H1 (cell line): ENCODE results near the gene TMEM269. TPM values are rescaled to one million over a fixed set of nuclear protein-coding genes. Genes with fewer than 3 reads are reported as not detected.

Experiments used
- CTCF ChIA-PET: fragments of 300-600 bp; sonication (Branson Sonifier 250); formaldehyde crosslinking; loops from one replicate; lab custom pipeline; 2021; ENCODE audit not compliant: partially characterized antibody; lab: Charles Lee
- POLR2A ChIA-PET: fragments of 300-600 bp; sonication (Branson Sonifier 250); formaldehyde crosslinking; loops from one replicate; lab custom pipeline; 2021; ENCODE audit warnings: inconsistent platforms; ENCODE audit not compliant: partially characterized antibody; lab: Charles Lee
- DNase-seq, 2 experiments: peaks; one replicate each; pipeline versions ENCODE4 v3.0.0 to v3.0.0-alpha.2; 2010 to 2022; ENCODE audit warnings: low spot score in 2 of 2, low read depth in 1 of 2, mixed read lengths in 1 of 2
- FAIRE-seq: peaks from 2 replicates; lab custom pipeline; 2011; peaks lifted over from hg19 to GRCh38; lab: Jason Lieb, UNC
- H2AFZ ChIP-seq: 2 replicates; pipeline ENCODE4 v1.8.1; 2012; ENCODE audit warnings: low read length, inconsistent platforms
- H2AK5ac ChIP-seq: 2 replicates; pipeline ENCODE4 v1.6.1; 2013; ENCODE audit warnings: low read depth, low read length
- H2BK120ac ChIP-seq: replicated peaks from 2 replicates; pipeline ENCODE3; 2013; ENCODE audit warnings: low read depth, low read length, inconsistent platforms
- H2BK12ac ChIP-seq: 2 replicates; pipeline ENCODE4 v1.6.1; 2013; ENCODE audit warnings: low read depth, low read length
- H2BK15ac ChIP-seq: 2 replicates; pipeline ENCODE4 v1.6.1; 2013; ENCODE audit warnings: low read length
- H2BK20ac ChIP-seq: 2 replicates; pipeline ENCODE4 v1.6.1; 2013; ENCODE audit warnings: low read length
- H2BK5ac ChIP-seq: 2 replicates; pipeline ENCODE4 v1.6.1; 2013; ENCODE audit warnings: low read depth, low read length
- H3K14ac ChIP-seq: 2 replicates; pipeline ENCODE4 v1.6.1; 2013; ENCODE audit warnings: inconsistent platforms; ENCODE audit not compliant: insufficient read length
- H3K18ac ChIP-seq: 2 replicates; pipeline ENCODE4 v1.6.1; 2013; ENCODE audit warnings: low read length; ENCODE audit errors: extremely low read depth
- H3K23ac ChIP-seq: 2 replicates; pipeline ENCODE4 v1.6.1; 2013; ENCODE audit warnings: inconsistent platforms; ENCODE audit not compliant: insufficient read length
- H3K23me2 ChIP-seq: 2 replicates; pipeline ENCODE4 v1.6.1; 2013; ENCODE audit warnings: low read depth, low read length
- H3K27ac ChIP-seq: 2 replicates; pipeline ENCODE4 v1.6.1; 2011; ENCODE audit warnings: low read depth, low read length, inconsistent platforms
- H3K27me3 ChIP-seq, 4 experiments: replicated peaks in 1 of 4; 1 replicate in 1 of 4; 2 replicates in 3 of 4; pipeline versions ENCODE4 v1.6.1 to v1.8.1; 2011 to 2013; ENCODE audit warnings: low read length in 3 of 4, mild to moderate bottlenecking in 3 of 4, inconsistent platforms in 2 of 4, mixed read lengths in 2 of 4, moderate library complexity in 1 of 4; ENCODE audit not compliant: control insufficient read depth in 3 of 4, insufficient read depth in 3 of 4; ENCODE audit errors: extremely low read depth in 1 of 4
- H3K36me3 ChIP-seq, 4 experiments: 2 replicates each; pipeline versions ENCODE4 v1.6.1 to v1.8.1; 2011 to 2013; ENCODE audit warnings: mild to moderate bottlenecking in 4 of 4, low read length in 3 of 4, moderate library complexity in 2 of 4, control low read depth in 1 of 4, inconsistent platforms in 1 of 4; ENCODE audit not compliant: insufficient read depth in 4 of 4, control insufficient read depth in 2 of 4
- H3K4ac ChIP-seq: replicated peaks from 2 replicates; pipeline ENCODE3; 2013; ENCODE audit warnings: low read length, low read depth, mixed read lengths, inconsistent platforms; ENCODE audit not compliant: insufficient read length
- H3K4me1 ChIP-seq, 4 experiments: replicated peaks in 1 of 4; 1 replicate in 1 of 4; 2 replicates in 3 of 4; pipeline versions ENCODE4 v1.6.1 to v1.8.1; 2011 to 2013; ENCODE audit warnings: low read length in 3 of 4, inconsistent platforms in 2 of 4, mixed read lengths in 1 of 4; ENCODE audit not compliant: insufficient read depth in 4 of 4, control insufficient read depth in 3 of 4
- H3K4me2 ChIP-seq, 2 experiments: 2 replicates each; pipeline versions ENCODE4 v1.6.1 to v1.8.1; 2011 to 2013; ENCODE audit warnings: low read depth in 2 of 2, low read length in 2 of 2, control low read depth in 1 of 2, inconsistent platforms in 1 of 2, mild to moderate bottlenecking in 1 of 2; ENCODE audit not compliant: insufficient read depth in 1 of 2
- H3K4me3 ChIP-seq, 4 experiments: fragments of 200-600, 300-600 bp in 1 of 4; sonication (generic), shearing (Covaris generic), sonication (Bioruptor Twin) in 1 of 4; 2 replicates each; pipeline versions ENCODE4 v1.5.1 to v1.8.1; 2011 to 2016; ENCODE audit warnings: low read length in 4 of 4, low read depth in 3 of 4, control low read depth in 2 of 4, inconsistent platforms in 2 of 4, mild to moderate bottlenecking in 2 of 4, mixed read lengths in 1 of 4, moderate library complexity in 1 of 4; ENCODE audit not compliant: insufficient read depth in 2 of 4; ENCODE audit errors: extremely low read depth in 1 of 4
- H3K56ac ChIP-seq: replicated peaks from 2 replicates; pipeline ENCODE3; 2013; ENCODE audit warnings: low read depth, mild to moderate bottlenecking, mixed read lengths, low read length, inconsistent platforms; ENCODE audit not compliant: insufficient read length
- H3K79me1 ChIP-seq: 2 replicates; pipeline ENCODE4 v1.6.1; 2013; ENCODE audit warnings: low read depth, low read length, control low read depth
- H3K79me2 ChIP-seq, 2 experiments: 2 replicates each; pipeline versions ENCODE4 v1.6.1 to v1.8.1; 2012 to 2013; ENCODE audit warnings: low read length in 2 of 2, mild to moderate bottlenecking in 2 of 2, inconsistent platforms in 1 of 2; ENCODE audit not compliant: insufficient read depth in 2 of 2, control insufficient read depth in 1 of 2
- H3K9ac ChIP-seq, 4 experiments: replicated peaks in 1 of 4; 1 replicate in 1 of 4; 2 replicates in 3 of 4; pipeline versions ENCODE4 v1.6.1 to v1.8.1; 2011 to 2013; ENCODE audit warnings: low read depth in 3 of 4, low read length in 3 of 4, control low read depth in 2 of 4, mild to moderate bottlenecking in 2 of 4, moderate library complexity in 2 of 4, inconsistent platforms in 1 of 4; ENCODE audit errors: extremely low read depth in 1 of 4
- H3K9me3 ChIP-seq, 2 experiments: 2 replicates each; pipeline versions ENCODE4 v1.6.1 to v1.8.1; 2012 to 2013; ENCODE audit warnings: mild to moderate bottlenecking in 2 of 2, moderate library complexity in 2 of 2, control low read depth in 1 of 2, inconsistent platforms in 1 of 2, low read depth in 1 of 2, low read length in 1 of 2, mixed read lengths in 1 of 2; ENCODE audit not compliant: insufficient read depth in 2 of 2
- H4K20me1 ChIP-seq, 2 experiments: replicated peaks in 1 of 2; 2 replicates each; pipeline versions ENCODE3 to v1.8.1; 2011 to 2013; ENCODE audit warnings: inconsistent platforms in 2 of 2, low read length in 2 of 2, mild to moderate bottlenecking in 1 of 2; ENCODE audit not compliant: insufficient read depth in 2 of 2, control insufficient read depth in 1 of 2
- H4K5ac ChIP-seq: 2 replicates; pipeline ENCODE4 v1.6.1; 2013; ENCODE audit warnings: low read length, low read depth, mixed read lengths, inconsistent platforms; ENCODE audit not compliant: insufficient read length
- H4K8ac ChIP-seq: 2 replicates; pipeline ENCODE4 v1.8.0; 2013; ENCODE audit warnings: mild to moderate bottlenecking, moderate library complexity, low read length, inconsistent platforms; ENCODE audit not compliant: insufficient read depth; ENCODE audit errors: extremely low read depth
- H4K91ac ChIP-seq: replicated peaks from 2 replicates; pipeline ENCODE3; 2013; ENCODE audit warnings: low read length, mixed read lengths, inconsistent platforms; ENCODE audit not compliant: insufficient read length
- BCL11A ChIP-seq, 2 experiments: IDR thresholded peaks; one replicate each; pipeline ENCODE4 v1.6.1; 2011; ENCODE audit warnings: low read depth in 2 of 2, low read length in 2 of 2, mild to moderate bottlenecking in 2 of 2
- EZH2 ChIP-seq: fragments of 200-600 bp; sonication (generic); IDR thresholded peaks from 2 replicates; pipeline ENCODE4 v1.7.1; 2012; ENCODE audit warnings: low read depth, mild to moderate bottlenecking, moderate library complexity, low read length, inconsistent platforms; ENCODE audit not compliant: severe bottlenecking
- RBBP5 ChIP-seq: IDR thresholded peaks from 2 replicates; pipeline ENCODE4 v1.7.1; 2012; ENCODE audit warnings: low read depth, mild to moderate bottlenecking, inconsistent platforms, low read length, moderate library complexity, borderline replicate concordance
- RXRA ChIP-seq: IDR thresholded peaks from 2 replicates; pipeline ENCODE4 v1.6.1; 2011; ENCODE audit warnings: low read depth, mild to moderate bottlenecking, low read length, moderate library complexity; ENCODE audit not compliant: insufficient read depth
- SIX5 ChIP-seq: IDR thresholded peaks from 2 replicates; pipeline ENCODE4 v1.6.1; 2011; ENCODE audit warnings: mild to moderate bottlenecking, low read depth, low read length
- SP1 ChIP-seq: IDR thresholded peaks from 2 replicates; pipeline ENCODE4 v1.6.1; 2011; ENCODE audit warnings: low read depth, low read length
- SP4 ChIP-seq: IDR thresholded peaks from 2 replicates; pipeline ENCODE4 v1.6.1; 2012; ENCODE audit warnings: low read length, inconsistent platforms
- USF2 ChIP-seq: IDR thresholded peaks from 2 replicates; pipeline ENCODE4 v1.6.1; 2011; ENCODE audit warnings: low read length, improper control_type of control experiment
- WGBS, 2 experiments: shearing (Covaris generic) in 1 of 2; methylation state at CpG; one replicate each; pipeline versions ENCODE4 v1.1.6 to v1.1.7; 2013 to 2015; ENCODE audit warnings: low lambda C conversion rate in 2 of 2, mixed read lengths in 2 of 2, inconsistent platforms in 1 of 2, low coverage in 1 of 2, missing lambda C conversion rate in 1 of 2; ENCODE audit not compliant: insufficient replicate concordance in 2 of 2, insufficient coverage in 1 of 2, insufficient read length in 1 of 2; ENCODE audit errors: extremely low coverage in 1 of 2, missing lambda C conversion rate in 1 of 2; 5-methylcytosine and 5-hydroxymethylcytosine counted together
- polyA plus RNA-seq, 7 experiments: library from polyadenylated mRNA; depleted of rRNA in 3 of 7; stranded (reverse) in 5 of 7; unstranded in 2 of 7; fragments of >200 nt in 5 of 7; fragments of 200-250 nt in 2 of 7; gene quantifications; 1 replicate in 5 of 7; 2 replicates in 1 of 7; 4 replicates in 1 of 7; pipeline versions ENCODE4 v1.2.1 to v1.2.3, GENCODE V29; 2011 to 2013; ENCODE audit warnings: missing spikeins in 2 of 7, mixed read lengths in 2 of 7
- total RNA-seq: library from RNA; stranded (reverse); fragmentation: NEBNext Ultra II Directional; extraction: Animal tissue kit (Norgen Biotek cat#: 25700); gene quantifications from 2 replicates; pipeline ENCODE4 v1.2.1, GENCODE V29; 2021

TMEM269 gene
- total and polyA plus RNA-seq, 2 of the 8 experiments (the other 6 are each of a cell fraction or from before 2014, with no cell fraction given): 0.14 to 0.35 TPM

- no peak overlapping the region for H3K9ac ChIP-seq
- no peak overlapping the region for H2BK120ac ChIP-seq
- H3K23ac ChIP-seq: no peak overlapping the region
- WGBS, 2 experiments: 90% methylated on average over 5 of the region's 5 CpGs; no CpG with 5 or more reads in 1 of the 2 experiments
- H2BK20ac ChIP-seq: no peak overlapping the region
- H3K27me3 ChIP-seq: no peaks in the 10 kb centered on the region
- no peaks in the 10 kb centered on the region for H3K79me1 ChIP-seq
- no peak overlapping the region for H3K18ac ChIP-seq
- no peak overlapping the region for H2BK15ac ChIP-seq
- no peak overlapping the region for H2BK12ac ChIP-seq
- no peak overlapping the region for H3K4me3 ChIP-seq
- FAIRE-seq (no peak), DNase-seq (no peak)
- no peak overlapping the region for H2BK5ac ChIP-seq
- H4K8ac ChIP-seq: no peak overlapping the region
- no peak overlapping the region for H3K4ac ChIP-seq
- H3K27ac ChIP-seq: no peak overlapping the region
- no peak overlapping the region for H3K56ac ChIP-seq
- no peaks in the 10 kb centered on the region for H3K9me3 ChIP-seq
- H3K4me1 ChIP-seq: no peaks in the 10 kb centered on the region; a peak in 2 of 7 replicates
- ChIA-PET POLR2A (interaction anchor here (0.7 kb wide), 1 partner anchor 297 kb away, joined by 3 read pairs; no protein-coding TSS in a partner anchor), CTCF (interaction anchor here (0.6 to 1.9 kb wide), 5 partner anchors 9 to 951 kb away, joined by 3 to 7 read pairs (median 3); no protein-coding TSS in a partner anchor)
- H3K23me2 ChIP-seq: peaks cover 7% of the 10 kb centered on the region
- no peak overlapping the region for H4K91ac ChIP-seq
- no peak overlapping the region for H3K14ac ChIP-seq
- H4K5ac ChIP-seq: no peak overlapping the region
- peaks cover 0 to 19% (median 14%) of the 10 kb centered on the region in 4 experiments; a peak in 6 of 8 replicates for H3K36me3 ChIP-seq
- peaks cover 4 to 15% of the 10 kb centered on the region in 2 experiments; a peak in 3 of 4 replicates for H3K79me2 ChIP-seq
- TF ChIP-seq SP4 (no peak), SIX5 (no peak), RXRA (no peak), USF2 (no peak), RBBP5 (no peak), BCL11A (IDR thresholded peaks at IDR 0.05; ENCODE audit: low read depth in 2 of 2, low read length in 2 of 2) (no peak), SP1 (no peak), EZH2 (no peak)
- H2AK5ac ChIP-seq: no peak overlapping the region
- H4K20me1 ChIP-seq: peaks cover 0 to 4% of the 10 kb centered on the region in 2 experiments
- no peak overlapping the region for H2AFZ ChIP-seq
- no peak overlapping the region for H3K4me2 ChIP-seq
Observed at GRCh38 chr1:42762269-42762668, 22.5 kb upstream of the TMEM269 start.
